Cerebellar nuclear complex (tissue), 1 donor: ENCODE measurements around the gene HORMAD2.

ENCODE experiments used
- DNase-seq, 2 experiments: peaks; one replicate each; lab custom pipeline; 2025; lab: John Stamatoyannopoulos, UW

HORMAD2 gene

DNA sequence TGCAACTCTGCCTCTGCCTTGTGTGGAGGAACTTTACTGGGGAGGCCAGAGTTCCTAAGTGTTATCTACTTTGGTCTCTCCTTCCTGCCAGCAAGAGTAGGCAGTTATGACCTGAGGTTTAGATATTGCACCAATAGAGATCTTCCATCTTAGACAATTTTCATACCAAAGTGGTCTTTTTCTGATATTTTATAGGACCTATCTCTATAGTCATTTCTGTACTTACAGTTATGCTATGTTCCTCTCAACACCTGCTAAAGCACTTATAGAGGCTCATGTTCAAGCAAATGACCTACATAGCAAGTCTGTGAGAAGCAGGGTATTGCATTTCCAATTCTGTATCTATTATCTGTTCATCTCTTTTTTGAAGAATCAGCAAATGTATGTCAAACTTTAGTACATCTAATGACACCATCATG, 80.8 kb downstream of the HORMAD2 start:
- no peak for DNase-seq

GRCh38 chr22:30167296-30167695, 87.0 kb downstream of the HORMAD2 start:
- DNase-seq: no peak

DNA sequence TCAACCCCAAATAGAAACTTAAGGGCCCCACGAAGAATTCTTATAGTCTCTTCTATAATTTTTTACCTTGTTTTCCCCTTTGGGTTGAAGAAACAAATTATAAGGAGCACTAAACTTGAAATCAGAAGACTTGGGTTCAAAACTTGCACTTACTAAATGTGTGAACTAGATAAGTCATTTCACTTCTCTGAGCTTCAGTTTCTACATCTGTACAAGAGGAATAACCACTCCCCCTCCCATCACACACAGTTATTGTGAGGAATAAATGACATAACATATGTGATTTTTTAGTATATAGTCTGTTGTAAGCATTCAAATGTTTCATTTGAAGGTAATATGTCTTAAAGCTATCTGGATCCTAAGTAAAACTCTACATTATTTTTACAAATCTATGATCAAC, 87.5 kb downstream of the HORMAD2 start:
- no peak for DNase-seq

- no peak for DNase-seq
Measured at GRCh38 chr22:30169002-30169401, 88.7 kb downstream of the HORMAD2 start.

DNA sequence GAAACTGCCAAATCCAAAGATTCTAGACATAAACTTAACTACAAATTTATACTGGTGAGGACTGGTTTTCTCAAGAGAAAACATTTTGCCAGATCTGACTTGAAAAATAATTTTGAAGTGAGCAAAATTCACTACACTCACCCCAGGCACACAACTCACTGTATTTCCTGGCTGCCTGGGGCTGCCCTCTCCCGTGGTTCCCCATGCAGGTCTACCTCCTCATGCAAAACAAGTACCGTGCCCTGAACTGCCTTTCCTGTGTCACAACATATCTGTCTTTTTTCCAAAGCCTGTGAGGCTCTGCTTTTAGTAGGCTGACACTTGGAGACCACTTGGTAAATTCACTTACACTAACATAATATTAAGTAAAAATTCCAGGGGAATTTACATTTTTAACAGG, 89.9 kb downstream of the HORMAD2 start:
- DNase-seq: no peak

DNA sequence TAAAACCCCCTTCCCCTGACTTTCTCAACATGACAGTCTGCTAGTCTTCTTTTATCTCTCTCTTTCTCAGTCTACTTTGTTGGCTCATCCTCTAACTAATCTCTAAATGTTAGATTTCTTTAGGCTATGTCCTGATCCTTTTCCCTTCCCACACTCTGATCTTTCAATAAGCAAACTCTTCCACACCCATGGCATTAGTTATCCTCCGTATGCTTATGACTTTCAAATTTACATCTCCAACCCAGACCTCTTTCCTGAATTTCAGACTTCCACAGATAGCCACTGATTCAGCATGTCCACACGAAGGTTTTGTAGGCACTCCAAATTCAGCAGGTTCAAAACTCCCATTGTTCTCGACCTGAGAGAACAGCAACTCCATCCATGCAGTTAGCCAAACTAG, 90.7 kb downstream of the HORMAD2 start:
- DNase-seq: no peak

DNA sequence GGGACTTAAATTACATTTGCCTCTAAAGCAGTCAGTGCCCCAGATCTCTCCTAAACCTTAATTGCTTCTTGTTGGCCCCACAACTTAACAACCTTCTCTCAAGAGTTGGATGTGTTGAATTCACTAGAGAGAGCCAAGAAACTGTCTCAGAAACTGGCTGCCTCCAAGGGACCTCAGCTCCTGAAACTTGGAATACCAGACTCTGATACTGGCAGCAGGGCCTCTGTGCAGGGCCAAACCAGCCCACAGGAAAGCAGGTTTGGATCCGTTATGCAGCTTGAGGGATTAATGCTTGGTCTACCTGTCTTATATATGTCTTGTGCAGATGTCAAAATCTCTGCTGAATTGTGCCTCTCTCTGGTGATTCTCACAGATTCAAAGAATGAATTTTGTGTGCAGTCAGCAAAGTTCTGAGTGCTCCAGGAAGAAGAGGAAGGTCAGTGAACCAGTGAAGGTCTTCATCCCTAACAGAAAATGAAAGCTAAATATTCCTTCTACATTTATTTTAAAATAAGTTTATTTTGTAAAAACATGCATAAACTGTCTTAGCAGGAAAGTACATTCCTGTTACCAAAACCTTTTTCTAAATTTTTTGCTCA, 95.5 kb downstream of the HORMAD2 start:
- DNase-seq: no peak

DNA sequence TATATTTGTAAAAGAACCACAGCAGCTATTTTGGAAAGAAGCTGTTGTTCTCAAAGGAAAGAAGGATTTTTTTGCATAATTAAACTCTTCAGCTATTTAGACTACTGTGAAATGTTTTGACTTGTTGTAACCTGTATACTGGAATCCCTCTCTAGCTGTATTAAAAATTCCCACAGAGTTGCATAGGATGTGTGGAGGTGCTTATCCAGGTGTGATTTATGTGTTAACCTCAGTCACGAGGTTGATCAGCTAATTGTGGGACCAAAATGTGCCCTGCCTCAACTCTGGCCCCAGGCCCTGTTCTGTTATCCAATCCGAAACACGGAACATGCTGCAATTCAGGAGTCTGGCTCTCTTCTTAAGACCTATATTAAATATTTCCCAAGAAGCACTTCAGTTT, 96.2 kb downstream of the HORMAD2 start:
- DNase-seq: no peak

DNA sequence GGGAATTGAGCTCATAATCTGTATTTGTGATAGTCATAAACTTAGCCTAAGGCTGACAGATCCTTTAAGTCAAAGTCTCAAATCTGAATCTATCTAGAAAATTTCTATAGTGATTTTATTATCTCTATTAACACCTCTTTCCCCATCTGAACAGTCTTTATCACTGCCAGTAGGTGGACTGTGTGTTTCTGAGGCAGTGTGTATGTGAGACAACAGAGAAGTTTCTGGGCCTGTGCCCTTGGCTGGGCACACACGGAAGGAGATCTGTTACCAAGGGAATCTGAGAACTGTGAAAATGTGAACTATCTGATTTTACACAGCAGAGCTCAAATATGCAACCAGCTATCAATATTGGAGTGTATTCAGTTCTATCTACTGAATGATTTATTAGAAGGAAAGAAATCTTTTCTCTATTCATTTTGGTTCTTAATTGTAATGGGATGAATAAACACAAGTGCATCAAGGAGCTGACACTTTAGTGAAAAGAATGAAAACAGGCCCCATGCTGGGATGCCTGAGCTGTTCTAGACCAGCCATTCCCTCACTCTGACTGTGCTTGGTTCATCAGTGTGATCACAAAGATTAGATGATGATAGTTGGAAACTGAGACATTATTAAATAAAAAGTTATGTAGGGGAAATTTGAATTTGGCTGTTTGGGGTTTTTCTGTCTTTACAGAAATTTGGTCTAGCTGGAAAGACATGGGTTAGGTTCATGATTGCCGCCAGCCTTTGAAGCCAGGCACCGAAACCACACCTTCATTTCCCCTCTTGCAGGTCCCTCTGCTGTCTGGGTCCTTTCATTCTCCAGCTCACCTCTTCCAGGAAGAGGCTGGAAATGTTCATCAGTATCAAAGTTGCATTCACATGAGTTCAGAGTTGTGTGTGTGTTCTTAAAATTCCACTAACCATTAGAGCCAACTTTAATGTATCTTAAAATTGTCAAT, 98.2 kb downstream of the HORMAD2 start:
- no peak for DNase-seq

DNA sequence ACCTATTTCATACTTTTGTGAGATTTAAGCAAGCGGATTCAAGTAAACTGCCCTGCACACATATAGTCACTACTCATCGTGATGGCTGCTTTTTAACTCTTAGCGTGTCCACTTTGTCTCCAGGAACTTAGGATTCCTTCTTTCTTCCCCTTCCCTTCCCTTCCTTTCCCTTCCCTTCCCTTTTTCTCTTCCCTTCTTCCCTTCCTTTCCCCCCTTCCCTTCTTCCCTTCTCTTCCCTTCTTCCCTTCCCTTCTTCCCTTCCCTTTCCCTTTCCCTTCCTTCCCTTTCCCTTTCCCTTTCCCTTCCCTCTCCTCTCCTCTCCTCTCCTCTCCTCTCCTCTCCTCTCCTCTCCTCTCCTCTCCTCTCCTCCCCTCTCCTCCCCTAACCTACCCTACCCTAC, 100.4 kb downstream of the HORMAD2 start:
- DNase-seq: no peak

DNA sequence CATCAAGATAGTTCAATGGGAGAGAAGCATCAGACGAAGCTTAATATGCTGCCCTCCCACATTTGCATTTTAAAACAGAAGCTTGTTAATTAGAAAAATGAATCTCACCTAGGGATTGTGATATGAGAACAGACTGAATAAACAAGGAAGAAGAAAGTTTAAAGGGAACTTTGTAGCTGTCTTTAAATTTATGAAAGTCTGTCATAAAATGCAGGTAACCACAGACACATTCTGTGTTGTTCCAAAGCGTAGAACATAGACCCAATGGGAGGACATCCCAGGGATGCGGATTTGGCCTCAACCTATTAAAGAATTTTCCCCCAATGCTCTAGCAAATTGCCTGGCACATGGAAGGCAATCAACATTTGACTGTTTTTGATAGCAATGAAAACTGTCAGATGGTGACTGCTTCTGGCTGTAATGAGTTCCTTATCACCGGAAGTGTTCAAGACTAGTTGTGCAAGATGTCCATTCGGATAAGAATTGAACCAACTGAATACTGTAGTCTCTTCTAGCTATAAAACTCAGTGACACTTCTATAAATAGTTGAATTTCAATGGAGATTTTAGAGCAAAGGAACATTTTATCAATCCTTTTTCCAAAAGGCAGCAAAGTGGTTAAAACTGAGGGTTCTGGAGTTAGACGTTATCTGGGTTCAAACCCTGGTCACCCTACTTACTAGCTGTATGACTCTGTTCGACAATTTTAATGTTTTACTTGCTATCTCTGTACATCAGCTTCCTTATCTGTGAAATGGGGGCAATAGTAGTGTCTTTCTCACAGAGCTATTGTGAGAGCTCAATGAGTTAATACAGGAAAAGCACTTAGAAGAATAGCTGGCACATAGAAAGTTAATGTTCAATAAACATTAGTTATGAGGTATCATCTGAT, 101.4 kb downstream of the HORMAD2 start:
- no peak for DNase-seq

DNA sequence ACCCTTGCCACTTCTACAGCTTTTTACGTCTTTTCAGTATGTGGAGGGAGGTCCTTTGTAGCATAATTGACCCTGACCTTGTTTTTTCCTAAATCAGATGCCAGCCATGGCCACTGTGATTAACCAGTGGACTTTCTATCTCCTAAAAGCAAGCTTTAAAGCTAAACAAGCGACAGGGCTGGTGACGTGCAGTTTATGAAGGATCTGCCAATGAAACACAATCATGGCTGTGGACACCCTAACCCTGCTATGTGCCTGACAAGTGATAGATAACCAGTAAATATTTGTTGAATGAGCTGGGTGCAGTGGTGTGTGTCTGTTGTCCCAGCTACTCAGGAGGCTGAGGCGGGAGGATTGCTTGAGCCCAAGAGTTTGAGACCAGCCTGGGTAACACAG, 102.1 kb downstream of the HORMAD2 start:
- no peak for DNase-seq

DNA sequence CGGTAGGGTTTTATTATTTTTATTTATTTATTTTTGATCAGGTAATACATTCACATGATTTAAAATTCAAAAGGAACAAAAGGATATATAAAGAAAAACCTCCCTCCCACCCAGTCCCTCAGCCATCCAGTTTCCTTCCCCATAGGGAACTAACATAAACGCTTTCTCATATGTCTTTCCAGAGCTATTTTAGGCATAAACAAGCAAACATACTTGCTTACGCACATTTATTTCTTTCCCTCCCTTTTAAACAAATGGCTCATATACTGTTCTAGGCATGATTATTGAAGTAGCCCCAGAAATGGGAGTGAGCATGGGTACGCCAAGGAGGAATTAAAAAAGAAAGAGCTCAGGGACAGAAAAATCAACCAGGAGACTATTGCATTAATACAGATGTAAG, 102.6 kb downstream of the HORMAD2 start:
- no peak for DNase-seq

DNA sequence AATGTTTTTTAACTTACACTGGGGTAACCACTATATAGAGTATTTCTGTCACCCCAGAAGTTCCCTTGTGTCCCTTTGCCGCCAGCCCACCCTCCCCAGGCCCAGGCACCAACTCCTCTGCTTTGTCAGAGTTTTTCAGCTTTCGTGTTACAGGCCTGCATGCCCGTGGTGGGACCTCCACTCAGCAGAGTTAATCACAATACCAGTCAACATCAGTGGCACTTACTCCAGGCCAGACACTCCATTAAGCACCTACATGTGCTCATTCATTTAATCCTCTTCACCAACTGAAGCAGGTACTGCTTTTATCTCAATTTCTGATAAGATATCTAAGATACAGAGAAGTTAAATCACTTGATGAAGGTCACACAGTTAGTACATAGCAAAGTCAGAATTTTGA, 103.0 kb downstream of the HORMAD2 start:
- DNase-seq: no peak

- DNase-seq: no peak
Measured at GRCh38 chr22:30183861-30184278, 103.6 kb downstream of the HORMAD2 start.

GRCh38 chr22:30185129-30185528, 104.9 kb downstream of the HORMAD2 start:
- no peak for DNase-seq

GRCh38 chr22:30185549-30185948, 105.3 kb downstream of the HORMAD2 start:
- no peak for DNase-seq

- DNase-seq: no peak
Measured at GRCh38 chr22:30186041-30186440, 105.8 kb downstream of the HORMAD2 start.

DNA sequence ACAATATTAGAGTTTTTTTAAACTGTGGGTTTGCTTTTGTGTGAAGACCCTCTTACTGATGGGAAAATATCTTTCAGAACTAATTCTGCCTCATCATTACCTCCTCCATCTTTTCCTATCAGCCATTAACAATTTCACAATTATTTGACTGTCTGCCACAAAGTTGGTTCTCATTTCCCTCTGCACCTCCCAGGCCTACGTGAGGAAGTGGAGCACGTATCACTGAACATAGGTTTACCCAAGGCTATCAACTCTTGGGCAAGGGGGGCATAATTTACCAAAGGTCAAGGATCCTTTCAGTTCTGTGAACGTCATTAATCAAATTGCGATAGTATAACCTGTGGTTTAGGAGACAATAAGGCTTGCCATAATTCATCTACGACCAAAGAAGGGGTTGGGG, 106.2 kb downstream of the HORMAD2 start:
- DNase-seq: no peak

DNA sequence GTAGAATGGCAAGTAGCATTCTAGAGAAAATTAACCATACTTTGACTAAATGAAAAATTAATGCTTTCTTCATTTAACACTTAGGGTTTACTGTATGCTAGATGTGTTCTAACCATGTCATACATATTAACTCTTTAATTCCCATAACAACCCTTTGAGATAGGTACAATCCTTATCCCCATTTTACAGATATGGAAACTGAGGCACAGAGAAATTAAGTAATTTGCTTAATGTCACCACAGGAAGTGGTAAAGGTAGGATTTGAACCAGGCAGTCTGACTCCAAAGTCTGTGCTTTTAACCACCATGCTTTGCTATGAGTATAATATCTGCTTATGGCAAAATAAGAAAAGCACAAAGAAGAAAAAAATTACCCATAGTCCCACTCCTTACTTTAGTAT, 106.8 kb downstream of the HORMAD2 start:
- no peak for DNase-seq

DNA sequence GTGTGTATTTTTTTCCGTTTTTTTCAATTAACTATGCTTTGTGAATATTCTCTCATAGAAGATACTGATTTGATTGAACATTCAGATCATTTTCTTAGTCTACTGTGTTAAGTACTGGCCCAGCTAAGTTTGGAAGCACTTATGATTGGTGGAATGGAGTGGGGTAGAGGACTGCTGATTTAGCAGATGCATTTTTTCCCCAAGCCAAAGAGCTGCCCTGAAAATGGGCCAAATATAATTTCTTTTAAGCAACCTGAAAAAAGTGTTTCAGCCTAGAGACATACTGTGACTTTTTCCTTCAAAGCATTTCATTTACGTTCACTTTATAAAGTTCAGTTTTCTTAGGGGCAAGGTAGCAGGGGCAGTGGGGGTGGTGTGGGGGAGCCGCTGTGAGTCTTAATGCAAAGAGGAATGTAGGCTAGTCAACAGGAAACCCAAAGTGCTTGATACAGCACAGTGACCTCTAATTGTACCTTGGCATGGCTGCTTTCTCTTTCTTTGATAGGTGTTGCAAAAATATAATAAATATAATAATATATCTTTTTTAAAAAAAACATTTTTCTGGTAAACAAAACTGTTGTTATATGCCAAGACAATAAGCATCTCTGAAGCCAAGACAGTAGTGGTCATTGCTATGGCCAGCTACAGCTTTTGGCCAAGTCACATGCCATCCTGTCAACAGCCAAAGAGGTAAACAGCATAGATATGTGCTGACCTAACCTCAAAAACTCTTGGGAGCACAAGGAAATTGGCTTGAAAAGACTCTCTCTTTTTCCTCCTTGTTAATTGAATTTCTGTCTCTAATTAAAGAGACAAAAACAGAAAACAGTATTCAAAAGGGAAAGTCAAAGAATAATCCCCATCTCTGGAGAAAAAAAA, 107.5 kb downstream of the HORMAD2 start:
- no peak for DNase-seq
